Activated CD4-positive, alpha-beta memory T cell treated with anti-CD3 and anti-CD28 coated beads, Interleukin-2, amount 10 ng/mL, durations not matched to agents 7 days and 5 days (primary cell): ENCODE results near the gene PARVB. TPM values are rescaled to one million over a fixed set of nuclear protein-coding genes. Genes with fewer than 3 reads are reported as not detected.
A peak's percentile ranks its signal among the peaks of the same experiment; 100 is the strongest.

Source experiments
- CTCF ChIA-PET: fragments of 350-600 bp; sonication (Branson Sonifier 250); formaldehyde crosslinking; loops from one replicate; lab custom pipeline; 2021; ENCODE audit warnings: antibody characterized with exemption, inconsistent platforms; lab: Charles Lee
- POLR2A ChIA-PET: fragments of 350-600 bp; sonication (Branson Sonifier 250); formaldehyde crosslinking; loops from one replicate; lab custom pipeline; 2021; ENCODE audit warnings: antibody characterized with exemption; lab: Charles Lee
- DNase-seq: peaks from one replicate; pipeline ENCODE4 v3.0.0-alpha.2; 2020
- H3K27ac Mint-ChIP-seq: one replicate; pipeline ENCODE4 v1.8.0; 2021; ENCODE audit warnings: mild to moderate bottlenecking, mixed read lengths
- H3K27me3 Mint-ChIP-seq: one replicate; pipeline ENCODE4 v1.8.0; 2021; ENCODE audit warnings: mixed read lengths
- H3K36me3 Mint-ChIP-seq: one replicate; pipeline ENCODE4 v1.8.0; 2021; ENCODE audit warnings: low read depth, mixed read lengths
- H3K4me1 Mint-ChIP-seq: one replicate; pipeline ENCODE4 v1.8.0; 2021; ENCODE audit warnings: mixed read lengths
- H3K4me3 Mint-ChIP-seq: one replicate; pipeline ENCODE4 v1.8.0; 2021; ENCODE audit warnings: mild to moderate bottlenecking, mixed read lengths
- H3K9me3 Mint-ChIP-seq: one replicate; pipeline ENCODE4 v1.8.0; 2021; ENCODE audit warnings: mixed read lengths
- total RNA-seq, 2 experiments: library from RNA; stranded (reverse); gene quantifications; one replicate each; pipeline ENCODE4 v1.2.3, GENCODE V29; 2021

PARVB gene
- total RNA-seq, 2 experiments from 2014 or later: 41.5 to 42.0 TPM

GRCh38 chr22:44188986-44189630 is 165.0 kb downstream of the PARVB start:
- Mint-ChIP-seq H3K9me3 (no peaks in the 10 kb centered on the region), H3K36me3 (peaks cover 31% of the 10 kb centered on the region), H3K27ac (no peak overlapping the region), H3K27me3 (no peaks in the 10 kb centered on the region), H3K4me1 (peaks cover 45% of the 10 kb centered on the region), H3K4me3 (no peak overlapping the region)
- ChIA-PET CTCF (no interaction called here), POLR2A (interaction anchor here (8.1 kb wide), 1 partner anchor 7 kb away, joined by 67 read pairs; the partner anchor contains the start of gene PARVG)
- DNase-seq: no peak

DNA sequence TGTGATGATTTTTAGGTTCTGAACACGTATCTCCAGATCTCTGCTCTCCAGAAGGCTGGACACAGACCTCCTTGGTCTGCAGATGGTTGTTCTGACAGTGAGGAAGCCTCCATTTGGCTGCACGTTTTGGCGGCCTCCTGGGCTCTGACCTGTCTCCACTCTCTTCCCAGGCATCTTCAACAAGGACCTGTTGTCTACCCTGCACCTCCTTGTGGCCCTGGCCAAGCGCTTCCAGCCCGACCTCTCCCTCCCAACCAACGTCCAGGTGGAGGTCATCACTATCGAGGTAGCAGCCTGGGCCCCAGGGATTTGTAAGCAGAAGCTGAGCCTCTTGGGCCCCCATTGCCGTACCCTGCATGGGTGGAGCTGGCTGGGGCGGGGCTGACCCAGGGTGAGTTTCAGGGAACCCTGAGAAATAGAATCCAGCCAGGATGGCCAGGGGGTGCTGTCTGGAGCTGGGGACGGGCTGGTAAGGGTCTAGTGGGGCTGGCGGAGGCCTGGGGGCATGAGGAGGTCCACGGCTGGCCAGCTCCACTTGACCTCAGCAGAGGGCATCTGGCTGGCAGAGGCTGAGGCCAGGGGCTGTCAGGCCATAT is 166.4 kb downstream of the PARVB start:
- H3K9me3 Mint-ChIP-seq: no peaks in the 10 kb centered on the region
- POLR2A ChIA-PET: interaction anchor here (1.1 to 8.1 kb wide), 2 partner anchors 9 to 14 kb away, joined by 3 to 67 read pairs; partner anchors contain the start of gene PARVG

GRCh38 chr22:44191036-44191454 is 166.9 kb downstream of the PARVB start:
- peak; percentile 52 for DNase-seq
- no peaks in the 10 kb centered on the region for H3K27me3 Mint-ChIP-seq
- POLR2A ChIA-PET: interaction anchor here (1.1 to 8.1 kb wide), 2 partner anchors 9 to 14 kb away, joined by 3 to 67 read pairs; partner anchors contain the start of gene PARVG
- H3K9me3 Mint-ChIP-seq: no peaks in the 10 kb centered on the region
- H3K4me3 Mint-ChIP-seq: no peak overlapping the region
- H3K4me1 Mint-ChIP-seq: peaks cover 54% of the 10 kb centered on the region
- CTCF ChIA-PET: interaction anchor here (0.7 to 1.4 kb wide), 3 partner anchors 10 to 198 kb away, joined by 3 to 4 read pairs (median 3); no protein-coding TSS in a partner anchor
- H3K36me3 Mint-ChIP-seq: peaks cover 32% of the 10 kb centered on the region
- peak overlapping the region; percentile 44 for H3K27ac Mint-ChIP-seq

More for the DNA sequence above, 166.4 kb downstream of the PARVB start:
- DNase-seq: no peak
- CTCF ChIA-PET: interaction anchor here (1.4 kb wide), 1 partner anchor 197 kb away, joined by 4 read pairs; no protein-coding TSS in a partner anchor
- Mint-ChIP-seq H3K27me3 (no peaks in the 10 kb centered on the region), H3K4me1 (peaks cover 54% of the 10 kb centered on the region), H3K4me3 (no peak overlapping the region), H3K36me3 (peaks cover 32% of the 10 kb centered on the region), H3K27ac (no peak overlapping the region)

GRCh38 chr22:44192098-44192815 is 168.2 kb downstream of the PARVB start:
- POLR2A ChIA-PET: interaction anchor here (0.9 to 8.1 kb wide), 2 partner anchors 10 to 19 kb away, joined by 3 to 67 read pairs; partner anchors contain the start of gene PARVG
- H3K36me3 Mint-ChIP-seq: peaks cover 30% of the 10 kb centered on the region
- no peaks in the 10 kb centered on the region for H3K9me3 Mint-ChIP-seq
- no peak overlapping the region for H3K27ac Mint-ChIP-seq
- no peak overlapping the region for H3K4me3 Mint-ChIP-seq
- CTCF ChIA-PET: interaction anchor here (1.4 kb wide), 1 partner anchor 199 kb away, joined by 4 read pairs; no protein-coding TSS in a partner anchor
- peak; percentile 61 for DNase-seq
- peaks cover 54% of the 10 kb centered on the region for H3K4me1 Mint-ChIP-seq
- no peaks in the 10 kb centered on the region for H3K27me3 Mint-ChIP-seq

GRCh38 chr22:44192816-44193534 is 168.9 kb downstream of the PARVB start:
- no peak overlapping the region for H3K4me3 Mint-ChIP-seq
- H3K4me1 Mint-ChIP-seq: peaks cover 54% of the 10 kb centered on the region
- CTCF ChIA-PET: no interaction called here
- DNase-seq: no peak
- H3K9me3 Mint-ChIP-seq: no peaks in the 10 kb centered on the region
- H3K27me3 Mint-ChIP-seq: no peaks in the 10 kb centered on the region
- peaks cover 28% of the 10 kb centered on the region for H3K36me3 Mint-ChIP-seq
- peak overlapping the region; percentile 5 for H3K27ac Mint-ChIP-seq
- POLR2A ChIA-PET: interaction anchor here (8.1 kb wide), 1 partner anchor 11 kb away, joined by 67 read pairs; the partner anchor contains the start of gene PARVG

DNA sequence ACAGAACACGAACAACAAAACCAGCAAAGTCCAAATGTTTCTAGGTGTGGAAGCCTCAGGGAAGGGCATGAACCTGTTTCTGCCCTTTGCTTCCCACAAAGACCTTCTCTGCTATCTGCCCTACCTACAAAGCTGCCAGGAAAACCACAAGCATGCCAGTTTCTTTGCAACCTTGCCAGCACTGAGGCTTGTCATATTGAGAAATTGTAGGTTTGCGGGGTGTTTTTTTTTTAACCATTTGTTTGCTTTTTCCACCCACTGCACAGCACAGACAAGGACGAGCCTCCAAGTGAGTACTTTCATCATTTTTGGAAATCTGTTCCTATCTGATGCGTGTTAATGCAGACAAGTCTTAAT is 169.4 kb downstream of the PARVB start:
- H3K27ac Mint-ChIP-seq: peak overlapping the region; percentile 5
- H3K4me1 Mint-ChIP-seq: peaks cover 54% of the 10 kb centered on the region
- no peaks in the 10 kb centered on the region for H3K27me3 Mint-ChIP-seq
- no peak overlapping the region for H3K4me3 Mint-ChIP-seq
- ChIA-PET CTCF (no interaction called here), POLR2A (interaction anchor here (8.1 kb wide), 1 partner anchor 12 kb away, joined by 67 read pairs; the partner anchor contains the start of gene PARVG)
- DNase-seq: peak; percentile 34
- H3K9me3 Mint-ChIP-seq: no peaks in the 10 kb centered on the region
- peaks cover 28% of the 10 kb centered on the region for H3K36me3 Mint-ChIP-seq

GRCh38 chr22:44194569-44194968 is 170.5 kb downstream of the PARVB start:
- Mint-ChIP-seq H3K4me1 (peaks cover 57% of the 10 kb centered on the region), H3K9me3 (no peaks in the 10 kb centered on the region), H3K27ac (no peak overlapping the region), H3K4me3 (no peak overlapping the region), H3K36me3 (peaks cover 38% of the 10 kb centered on the region), H3K27me3 (no peaks in the 10 kb centered on the region)
- ChIA-PET CTCF (no interaction called here), POLR2A (interaction anchor here (0.6 to 8.1 kb wide), 3 partner anchors 11 to 16 kb away, joined by 3 to 67 read pairs (median 4); partner anchors contain the start of gene PARVG)
- DNase-seq: no peak

DNA sequence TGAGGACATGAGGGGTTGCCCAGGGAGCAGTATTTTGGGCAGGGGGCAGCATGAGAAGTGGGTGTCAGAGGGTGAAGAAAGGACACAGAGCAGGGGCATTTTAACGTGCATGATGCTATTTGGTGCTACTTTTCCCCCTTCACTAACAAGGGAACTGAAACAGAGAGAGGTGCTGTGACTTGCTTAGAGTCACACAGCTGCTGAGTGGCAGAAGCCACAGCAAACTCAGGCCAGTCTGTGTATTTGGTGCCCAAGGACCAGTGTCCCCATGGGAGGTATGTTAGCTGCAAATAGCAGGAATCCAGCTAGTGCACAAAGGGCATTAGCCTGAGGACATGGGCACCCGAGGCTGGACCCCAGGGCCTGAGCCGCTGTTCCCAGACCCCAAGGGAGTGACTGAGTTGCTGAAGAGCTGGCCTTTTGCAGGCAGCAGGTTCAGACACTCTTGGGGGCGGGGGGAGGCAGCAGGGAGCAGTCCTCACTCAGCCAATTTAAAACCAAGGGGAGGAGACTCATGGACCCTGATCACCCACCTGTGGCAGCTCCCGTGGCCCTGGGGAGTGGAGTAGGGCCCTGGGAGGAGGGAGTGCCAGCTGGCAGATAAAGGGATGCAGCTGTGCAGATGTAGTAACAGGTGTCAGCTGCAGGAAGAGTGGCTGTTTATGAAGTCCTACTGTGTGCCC is 171.2 kb downstream of the PARVB start:
- H3K4me3 Mint-ChIP-seq: no peak overlapping the region
- peaks cover 43% of the 10 kb centered on the region for H3K36me3 Mint-ChIP-seq
- peaks cover 57% of the 10 kb centered on the region for H3K4me1 Mint-ChIP-seq
- ChIA-PET CTCF (no interaction called here), POLR2A (interaction anchor here (1.7 to 8.1 kb wide), 2 partner anchors 10 to 13 kb away, joined by 4 to 67 read pairs; partner anchors contain the start of gene PARVG)
- no peaks in the 10 kb centered on the region for H3K9me3 Mint-ChIP-seq
- no peak for DNase-seq
- H3K27me3 Mint-ChIP-seq: no peaks in the 10 kb centered on the region
- H3K27ac Mint-ChIP-seq: no peak overlapping the region

- H3K4me3 Mint-ChIP-seq: no peak overlapping the region
- CTCF ChIA-PET: no interaction called here
- peaks cover 56% of the 10 kb centered on the region for H3K4me1 Mint-ChIP-seq
- H3K27ac Mint-ChIP-seq: no peak overlapping the region
- H3K9me3 Mint-ChIP-seq: no peaks in the 10 kb centered on the region
- POLR2A ChIA-PET: interaction anchor here (1.7 to 8.1 kb wide), 2 partner anchors 9 to 14 kb away, joined by 4 to 67 read pairs; partner anchors contain the start of gene PARVG
- no peaks in the 10 kb centered on the region for H3K27me3 Mint-ChIP-seq
- H3K36me3 Mint-ChIP-seq: peaks cover 43% of the 10 kb centered on the region
- no peak for DNase-seq
Measured at GRCh38 chr22:44196241-44196640, 172.1 kb downstream of the PARVB start.

DNA sequence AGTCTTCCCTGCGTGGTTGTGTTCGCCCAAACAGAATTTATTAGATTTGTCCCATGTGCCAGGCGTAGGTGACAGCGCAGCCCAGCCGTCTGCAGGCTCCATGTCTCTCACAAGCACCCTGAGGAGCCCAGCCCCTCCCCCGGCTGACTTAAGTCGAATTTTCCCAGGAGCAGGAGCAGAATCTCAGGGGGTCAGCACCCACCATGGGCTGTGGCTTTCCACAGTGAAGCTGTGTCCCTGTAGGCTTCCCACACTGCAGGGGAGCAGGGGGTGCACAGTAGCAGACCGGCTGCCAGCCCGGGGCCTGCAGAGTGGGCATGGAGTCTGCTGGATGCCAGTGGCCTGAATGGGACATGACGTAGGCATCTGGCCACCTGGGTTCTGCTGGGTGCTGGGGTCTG is 172.6 kb downstream of the PARVB start:
- H3K9me3 Mint-ChIP-seq: no peaks in the 10 kb centered on the region
- H3K4me1 Mint-ChIP-seq: peaks cover 51% of the 10 kb centered on the region
- peaks cover 43% of the 10 kb centered on the region for H3K36me3 Mint-ChIP-seq
- ChIA-PET POLR2A (interaction anchor here (1.2 to 8.1 kb wide), 2 partner anchors 14 to 15 kb away, joined by 3 to 67 read pairs; partner anchors contain the start of gene PARVG), CTCF (no interaction called here)
- no peak for DNase-seq
- no peak overlapping the region for H3K4me3 Mint-ChIP-seq
- no peaks in the 10 kb centered on the region for H3K27me3 Mint-ChIP-seq
- no peak overlapping the region for H3K27ac Mint-ChIP-seq

- POLR2A ChIA-PET: interaction anchor here (1.2 kb wide), 1 partner anchor 15 kb away, joined by 3 read pairs; no protein-coding TSS in a partner anchor
Measured at GRCh38 chr22:44197271-44197670, 173.2 kb downstream of the PARVB start.

More at GRCh38 chr22:44197271-44197670, 173.2 kb downstream of the PARVB start:
- CTCF ChIA-PET: no interaction called here
- Mint-ChIP-seq H3K9me3 (no peaks in the 10 kb centered on the region), H3K4me3 (no peak overlapping the region), H3K4me1 (peaks cover 46% of the 10 kb centered on the region), H3K36me3 (peaks cover 44% of the 10 kb centered on the region), H3K27ac (no peak overlapping the region), H3K27me3 (no peaks in the 10 kb centered on the region)
- DNase-seq: no peak
